NCI-H2107 (cell line): ENCODE results near the gene CXXC5.
"Not testable (repeated sequence)": the region's sequence is repeated elsewhere in the genome, so short reads cannot be mapped to it uniquely, and the experiment has no call there.

Experiments used
- DNase-seq: peaks from one replicate; lab custom pipeline; 2025; lab: John Stamatoyannopoulos, UW

Gene CXXC5

GRCh38 chr5:139648205-139649081 is at the start of gene CXXC5:
CXXC5 (plus strand) TSS chr5:139648349; CDS start chr5:139680524, 32,175 bp downstream.
- DNase-seq = no peak

GRCh38 chr5:139598601-139598965 is 49.6 kb upstream of the CXXC5 start:
- DNase-seq = not testable (repeated sequence)

- DNase-seq = no peak
Measured at GRCh38 chr5:139600336-139600949, 47.7 kb upstream of the CXXC5 start.

- no peak for DNase-seq
Measured at GRCh38 chr5:139601429-139601828, 46.7 kb upstream of the CXXC5 start.

GRCh38 chr5:139601948-139602347 is 46.2 kb upstream of the CXXC5 start:
- not testable (repeated sequence) for DNase-seq

GRCh38 chr5:139605887-139606286 is 42.3 kb upstream of the CXXC5 start:
- no peak for DNase-seq

- no peak for DNase-seq
Measured at GRCh38 chr5:139611703-139612584, 36.2 kb upstream of the CXXC5 start.

GRCh38 chr5:139619861-139620260 is 28.3 kb upstream of the CXXC5 start:
- no peak for DNase-seq

GRCh38 chr5:139625398-139625797 is 22.8 kb upstream of the CXXC5 start:
- DNase-seq = not testable (repeated sequence)

GRCh38 chr5:139630855-139631254 is 17.3 kb upstream of the CXXC5 start:
- no peak for DNase-seq

- no peak for DNase-seq
Measured at GRCh38 chr5:139631520-139632165, 16.5 kb upstream of the CXXC5 start.

GRCh38 chr5:139633295-139634027 is 14.7 kb upstream of the CXXC5 start:
- peak; percentile 19 for DNase-seq

- DNase-seq = no peak
Measured at GRCh38 chr5:139634028-139634325, 14.2 kb upstream of the CXXC5 start.

- DNase-seq = no peak
Measured at GRCh38 chr5:139634541-139634940, 13.6 kb upstream of the CXXC5 start.

- no peak for DNase-seq
Measured at GRCh38 chr5:139635191-139635590, 13.0 kb upstream of the CXXC5 start.

GRCh38 chr5:139635606-139636206 is 12.4 kb upstream of the CXXC5 start:
- DNase-seq = peak; percentile 28

GRCh38 chr5:139636207-139636792 is 11.8 kb upstream of the CXXC5 start:
- DNase-seq = no peak

GRCh38 chr5:139636975-139637408 is 11.2 kb upstream of the CXXC5 start:
- DNase-seq = no peak

GRCh38 chr5:139637438-139638089 is 10.6 kb upstream of the CXXC5 start:
- DNase-seq = peak; percentile 19
